OCI-LY3 (cell line): ENCODE data around the gene CAPN14.

Experiments
- CTCF ChIP-seq: fragments of 200-600, 300-600 bp; sonication (generic); IDR thresholded peaks from 2 replicates; pipeline ENCODE4 v1.5.1; 2014; ENCODE audit warnings: antibody characterized with exemption, low read length, low read depth
- EZH2phosphoT487 ChIP-seq: fragments of 200-600 bp; shearing (Covaris generic); IDR thresholded peaks from 2 replicates; pipeline ENCODE4 v1.6.1; 2018; ENCODE audit warnings: antibody characterized with exemption, mixed run types, low read depth

- TF ChIP-seq CTCF = no peak
- no peak for TF ChIP-seq EZH2phosphoT487
Observed at GRCh38 chr2:31140151-31140550, 77.2 kb downstream of the CAPN14 start.
